GM12878 (cell line): ENCODE data around the gene AOAH.

ENCODE experiments used
- EZH2 ChIP-seq: IDR thresholded peaks from 2 replicates; pipeline ENCODE4 v1.6.1; 2012; ENCODE audit warnings: low read depth, mild to moderate bottlenecking, control low read depth, inconsistent platforms, low read length, borderline replicate concordance; ENCODE audit not compliant: control insufficient read depth
- HCFC1 ChIP-seq: fragments of 150-350 bp; IDR thresholded peaks from 2 replicates; pipeline ENCODE4 v1.6.1; 2014; ENCODE audit warnings: low read length
- PML ChIP-seq: IDR thresholded peaks from 2 replicates; pipeline ENCODE4 v1.6.1; 2012; ENCODE audit warnings: low read length, inconsistent platforms
- RAD21 ChIP-seq: IDR thresholded peaks from 2 replicates; pipeline ENCODE4 v1.6.1; 2011; ENCODE audit warnings: mild to moderate bottlenecking, low read depth, low read length, moderate library complexity; ENCODE audit not compliant: insufficient read depth
- RFX5 ChIP-seq: IDR thresholded peaks from 2 replicates; pipeline ENCODE4 v1.6.1; 2011; ENCODE audit warnings: low read depth, low read length, improper control_type of control experiment
- TAF1 ChIP-seq: IDR thresholded peaks from 2 replicates; pipeline ENCODE4 v1.6.1; 2011; ENCODE audit warnings: mild to moderate bottlenecking, low read depth, low read length, borderline replicate concordance
- ZBTB33 ChIP-seq: fragments of 450-650 bp; IDR thresholded peaks from 2 replicates; pipeline ENCODE4 v1.6.1; 2017; ENCODE audit warnings: mild to moderate bottlenecking
- ZNF24 ChIP-seq: fragments of 450-650 bp; IDR thresholded peaks from 2 replicates; pipeline ENCODE4 v1.6.1; 2017; ENCODE audit warnings: antibody characterized with exemption, mild to moderate bottlenecking
- ZZZ3 ChIP-seq: IDR thresholded peaks from 2 replicates; pipeline ENCODE4 v1.6.1; 2011; ENCODE audit warnings: low read depth; ENCODE audit not compliant: control insufficient read depth, insufficient read length
- TF ChIP-seq, protein P1 (sequence below): fragments of 450-650 bp; IDR thresholded peaks from 2 replicates; pipeline ENCODE4 v1.6.1; 2017; ENCODE audit warnings: antibody characterized with exemption, mild to moderate bottlenecking, moderate library complexity

GRCh38 chr7:36650320-36650719 lies 74.0 kb downstream of the AOAH start:
- no peak for TF ChIP-seq HCFC1
- TF ChIP-seq, protein P1, sequence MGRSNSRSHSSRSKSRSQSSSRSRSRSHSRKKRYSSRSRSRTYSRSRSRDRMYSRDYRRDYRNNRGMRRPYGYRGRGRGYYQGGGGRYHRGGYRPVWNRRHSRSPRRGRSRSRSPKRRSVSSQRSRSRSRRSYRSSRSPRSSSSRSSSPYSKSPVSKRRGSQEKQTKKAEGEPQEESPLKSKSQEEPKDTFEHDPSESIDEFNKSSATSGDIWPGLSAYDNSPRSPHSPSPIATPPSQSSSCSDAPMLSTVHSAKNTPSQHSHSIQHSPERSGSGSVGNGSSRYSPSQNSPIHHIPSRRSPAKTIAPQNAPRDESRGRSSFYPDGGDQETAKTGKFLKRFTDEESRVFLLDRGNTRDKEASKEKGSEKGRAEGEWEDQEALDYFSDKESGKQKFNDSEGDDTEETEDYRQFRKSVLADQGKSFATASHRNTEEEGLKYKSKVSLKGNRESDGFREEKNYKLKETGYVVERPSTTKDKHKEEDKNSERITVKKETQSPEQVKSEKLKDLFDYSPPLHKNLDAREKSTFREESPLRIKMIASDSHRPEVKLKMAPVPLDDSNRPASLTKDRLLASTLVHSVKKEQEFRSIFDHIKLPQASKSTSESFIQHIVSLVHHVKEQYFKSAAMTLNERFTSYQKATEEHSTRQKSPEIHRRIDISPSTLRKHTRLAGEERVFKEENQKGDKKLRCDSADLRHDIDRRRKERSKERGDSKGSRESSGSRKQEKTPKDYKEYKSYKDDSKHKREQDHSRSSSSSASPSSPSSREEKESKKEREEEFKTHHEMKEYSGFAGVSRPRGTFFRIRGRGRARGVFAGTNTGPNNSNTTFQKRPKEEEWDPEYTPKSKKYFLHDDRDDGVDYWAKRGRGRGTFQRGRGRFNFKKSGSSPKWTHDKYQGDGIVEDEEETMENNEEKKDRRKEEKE = no peak
- no peak for TF ChIP-seq PML
- no peak for TF ChIP-seq ZBTB33
- no peak for TF ChIP-seq TAF1
- no peak for TF ChIP-seq ZZZ3
- TF ChIP-seq ZNF24 = no peak
- no peak for TF ChIP-seq EZH2
- no peak for TF ChIP-seq RFX5
- no peak for TF ChIP-seq RAD21
